Liver (tissue), 9 donors: ENCODE data around the gene PRKAR1B. TPM values are rescaled to one million over a fixed set of nuclear protein-coding genes. Genes with fewer than 3 reads are reported as not detected.

ENCODE experiments used
- DNase-seq: peaks from one replicate; pipeline ENCODE4 v3.0.0-alpha.2; 2017; ENCODE audit warnings: low spot score
- H3K27ac ChIP-seq, 2 donors: one replicate each; pipeline ENCODE4 v1.7.0; 2013; ENCODE audit warnings: inconsistent platforms in 2 of 2, low read length in 2 of 2, control low read depth in 1 of 2, low read depth in 1 of 2, mild to moderate bottlenecking in 1 of 2
- H3K27me3 ChIP-seq, 4 donors: one replicate each; pipeline versions ENCODE4 v1.6.1 to v1.7.0; 2013; ENCODE audit warnings: low read length in 3 of 4, inconsistent platforms in 1 of 4, mild to moderate bottlenecking in 1 of 4, moderate library complexity in 1 of 4; ENCODE audit not compliant: control insufficient read depth in 4 of 4, insufficient read depth in 4 of 4
- H3K36me3 ChIP-seq, 4 donors: one replicate each; pipeline versions ENCODE4 v1.6.1 to v1.7.0; 2013; ENCODE audit warnings: low read length in 3 of 4, mild to moderate bottlenecking in 3 of 4, low read depth in 1 of 4, moderate library complexity in 1 of 4; ENCODE audit not compliant: control insufficient read depth in 4 of 4, insufficient read depth in 3 of 4
- H3K4me1 ChIP-seq, 4 donors: one replicate each; pipeline versions ENCODE4 v1.6.1 to v1.7.0; 2013; ENCODE audit warnings: low read length in 3 of 4, mild to moderate bottlenecking in 3 of 4, moderate library complexity in 1 of 4; ENCODE audit not compliant: control insufficient read depth in 4 of 4, insufficient read depth in 4 of 4
- H3K4me3 ChIP-seq, 3 donors: one replicate each; pipeline versions ENCODE4 v1.6.1 to v1.7.0; 2013; ENCODE audit warnings: low read length in 3 of 3, control low read depth in 1 of 3, low read depth in 1 of 3, mild to moderate bottlenecking in 1 of 3
- H3K9ac ChIP-seq, 2 donors: one replicate each; pipeline ENCODE4 v1.7.0; 2013; ENCODE audit warnings: low read length in 2 of 2, mild to moderate bottlenecking in 2 of 2, moderate library complexity in 2 of 2, control low read depth in 1 of 2, low read depth in 1 of 2
- H3K9me3 ChIP-seq, 4 donors: one replicate each; pipeline versions ENCODE4 v1.6.1 to v1.7.0; 2013; ENCODE audit warnings: low read length in 3 of 4; ENCODE audit not compliant: control insufficient read depth in 4 of 4
- EGR1 ChIP-seq, 2 donors: IDR thresholded peaks; 2 replicates each; pipeline ENCODE4 v1.6.1; 2016 to 2018; ENCODE audit warnings: antibody characterized with exemption in 2 of 2, low read depth in 2 of 2
- FOXA1 ChIP-seq: IDR thresholded peaks from 2 replicates; pipeline ENCODE4 v1.6.1; 2016; ENCODE audit warnings: antibody characterized with exemption
- FOXA2 ChIP-seq: IDR thresholded peaks from 2 replicates; pipeline ENCODE4 v1.6.1; 2016; ENCODE audit warnings: antibody characterized with exemption
- GABPA ChIP-seq, 2 donors: IDR thresholded peaks in 1 of 2; conservative IDR thresholded peaks in 1 of 2; 2 replicates each; pipeline ENCODE4 v1.6.1; 2016; ENCODE audit warnings: antibody characterized with exemption in 2 of 2, mild to moderate bottlenecking in 1 of 2, moderate library complexity in 1 of 2
- HNF4A ChIP-seq, 2 donors: conservative IDR thresholded peaks; 2 replicates each; pipeline ENCODE4 v1.6.1; 2016; ENCODE audit warnings: antibody characterized with exemption in 2 of 2, mild to moderate bottlenecking in 2 of 2
- HNF4G ChIP-seq: IDR thresholded peaks from 2 replicates; pipeline ENCODE4 v1.6.1; 2016; ENCODE audit warnings: antibody characterized with exemption
- JUND ChIP-seq, 2 donors: IDR thresholded peaks; 2 replicates each; pipeline ENCODE4 v1.6.1; 2016; ENCODE audit warnings: antibody characterized with exemption in 2 of 2
- NR2F2 ChIP-seq: IDR thresholded peaks from 2 replicates; pipeline ENCODE4 v1.6.1; 2016; ENCODE audit warnings: antibody characterized with exemption
- RAD21 ChIP-seq, 2 donors: IDR thresholded peaks; 2 replicates each; pipeline ENCODE4 v1.6.1; 2016; ENCODE audit warnings: antibody characterized with exemption in 2 of 2, mild to moderate bottlenecking in 2 of 2
- RXRA ChIP-seq, 2 donors: IDR thresholded peaks; 2 replicates each; pipeline ENCODE4 v1.6.1; 2017 to 2018; ENCODE audit warnings: antibody characterized with exemption in 2 of 2, mild to moderate bottlenecking in 1 of 2
- SP1 ChIP-seq: IDR thresholded peaks from 2 replicates; pipeline ENCODE4 v1.6.1; 2018; ENCODE audit warnings: antibody characterized with exemption, mild to moderate bottlenecking
- TAF1 ChIP-seq: conservative IDR thresholded peaks from 2 replicates; pipeline ENCODE4 v1.6.1; 2016; ENCODE audit warnings: antibody characterized with exemption, mild to moderate bottlenecking
- YY1 ChIP-seq: IDR thresholded peaks from 2 replicates; pipeline ENCODE4 v1.6.1; 2016; ENCODE audit warnings: antibody characterized with exemption, mild to moderate bottlenecking
- WGBS: extraction: QIAGEN DNeasy Blood & Tissue Kit; methylation state at CpG from one replicate; pipeline ENCODE4 v1.1.7; 2013; 5-methylcytosine and 5-hydroxymethylcytosine counted together
- polyA plus RNA-seq, 2 donors: library from polyadenylated mRNA; stranded (reverse) in 1 of 2; unstranded in 1 of 2; fragments of 200-250 nt in 1 of 2; fragments of >200 nt in 1 of 2; fragmentation: Nextera tagmentation in 1 of 2; extraction: Ambion mirVana in 1 of 2; gene quantifications; one replicate each; pipeline versions ENCODE4 v1.2.1 to v1.2.3, GENCODE V29; 2013 to 2015
- total RNA-seq, 2 donors: library from RNA; depleted of rRNA; stranded (reverse); fragments of >200 nt; gene quantifications; one replicate each; pipeline ENCODE4 v1.2.3, GENCODE V29; 2014
- TF ChIP-seq, protein P1 (sequence below): IDR thresholded peaks from 2 replicates; pipeline ENCODE4 v1.6.1; 2016; ENCODE audit warnings: antibody characterized with exemption, mild to moderate bottlenecking
- TF ChIP-seq, protein P2 (sequence below): IDR thresholded peaks from 2 replicates; pipeline ENCODE4 v1.6.1; 2016; ENCODE audit warnings: antibody characterized with exemption
- TF ChIP-seq, protein P3 (sequence below): fragments of 150-350 bp; IDR thresholded peaks from 2 replicates; pipeline ENCODE4 v1.5.1; 2017; ENCODE audit warnings: improper control_type of control experiment, low read depth, low read length; ENCODE audit not compliant: missing input control
- TF ChIP-seq, protein P4 (sequence below): IDR thresholded peaks from 2 replicates; pipeline ENCODE4 v1.6.1; 2016; ENCODE audit warnings: antibody characterized with exemption
- TF ChIP-seq, protein P5 (sequence below): IDR thresholded peaks from 2 replicates; pipeline ENCODE4 v1.6.1; 2016; ENCODE audit warnings: antibody characterized with exemption
- donor health status: healthy.
- donor health status: healthy.
- donor health status: healthy.
- donor health status: healthy.
- donor health status: healthy.

The PRKAR1B gene
- total and polyA plus RNA-seq, 4 donors: 11.1 to 14.4 (median 12.4) TPM

DNA sequence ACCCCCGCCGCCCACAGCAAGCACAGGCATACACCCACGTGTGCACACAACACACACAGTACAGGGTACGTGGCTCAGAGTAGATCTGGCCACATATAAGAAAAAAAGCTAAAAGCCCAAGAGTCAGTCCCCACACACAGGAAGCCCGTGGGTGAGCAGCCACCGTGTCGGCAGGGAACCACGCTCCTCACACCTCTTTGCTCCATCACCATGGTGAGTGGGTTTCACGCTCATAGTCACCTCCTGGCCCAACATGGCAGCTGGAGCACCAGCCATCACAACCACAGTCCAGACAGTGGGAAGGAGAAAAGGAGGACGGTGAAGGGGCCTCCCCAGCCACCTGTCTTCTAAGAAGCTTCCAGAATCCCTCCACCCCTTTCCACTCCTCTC is 131.5 kb downstream of the PRKAR1B start:
- Histone ChIP-seq H3K9me3 (no peaks in the 10 kb centered on the region), H3K4me1 (no peaks in the 10 kb centered on the region), H3K9ac (no peak overlapping the region), H3K27me3 (no peaks in the 10 kb centered on the region), H3K36me3 (no peaks in the 10 kb centered on the region), H3K4me3 (no peak overlapping the region), H3K27ac (no peak overlapping the region)
- 93% methylated on average over 10 of the region's 10 CpGs for WGBS
- no peak for DNase-seq
- TF ChIP-seq RAD21 (IDR thresholded peaks at IDR 0.05): no peak
- TF ChIP-seq, protein P1, sequence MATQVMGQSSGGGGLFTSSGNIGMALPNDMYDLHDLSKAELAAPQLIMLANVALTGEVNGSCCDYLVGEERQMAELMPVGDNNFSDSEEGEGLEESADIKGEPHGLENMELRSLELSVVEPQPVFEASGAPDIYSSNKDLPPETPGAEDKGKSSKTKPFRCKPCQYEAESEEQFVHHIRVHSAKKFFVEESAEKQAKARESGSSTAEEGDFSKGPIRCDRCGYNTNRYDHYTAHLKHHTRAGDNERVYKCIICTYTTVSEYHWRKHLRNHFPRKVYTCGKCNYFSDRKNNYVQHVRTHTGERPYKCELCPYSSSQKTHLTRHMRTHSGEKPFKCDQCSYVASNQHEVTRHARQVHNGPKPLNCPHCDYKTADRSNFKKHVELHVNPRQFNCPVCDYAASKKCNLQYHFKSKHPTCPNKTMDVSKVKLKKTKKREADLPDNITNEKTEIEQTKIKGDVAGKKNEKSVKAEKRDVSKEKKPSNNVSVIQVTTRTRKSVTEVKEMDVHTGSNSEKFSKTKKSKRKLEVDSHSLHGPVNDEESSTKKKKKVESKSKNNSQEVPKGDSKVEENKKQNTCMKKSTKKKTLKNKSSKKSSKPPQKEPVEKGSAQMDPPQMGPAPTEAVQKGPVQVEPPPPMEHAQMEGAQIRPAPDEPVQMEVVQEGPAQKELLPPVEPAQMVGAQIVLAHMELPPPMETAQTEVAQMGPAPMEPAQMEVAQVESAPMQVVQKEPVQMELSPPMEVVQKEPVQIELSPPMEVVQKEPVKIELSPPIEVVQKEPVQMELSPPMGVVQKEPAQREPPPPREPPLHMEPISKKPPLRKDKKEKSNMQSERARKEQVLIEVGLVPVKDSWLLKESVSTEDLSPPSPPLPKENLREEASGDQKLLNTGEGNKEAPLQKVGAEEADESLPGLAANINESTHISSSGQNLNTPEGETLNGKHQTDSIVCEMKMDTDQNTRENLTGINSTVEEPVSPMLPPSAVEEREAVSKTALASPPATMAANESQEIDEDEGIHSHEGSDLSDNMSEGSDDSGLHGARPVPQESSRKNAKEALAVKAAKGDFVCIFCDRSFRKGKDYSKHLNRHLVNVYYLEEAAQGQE: no peak
- TF ChIP-seq, protein P2, sequence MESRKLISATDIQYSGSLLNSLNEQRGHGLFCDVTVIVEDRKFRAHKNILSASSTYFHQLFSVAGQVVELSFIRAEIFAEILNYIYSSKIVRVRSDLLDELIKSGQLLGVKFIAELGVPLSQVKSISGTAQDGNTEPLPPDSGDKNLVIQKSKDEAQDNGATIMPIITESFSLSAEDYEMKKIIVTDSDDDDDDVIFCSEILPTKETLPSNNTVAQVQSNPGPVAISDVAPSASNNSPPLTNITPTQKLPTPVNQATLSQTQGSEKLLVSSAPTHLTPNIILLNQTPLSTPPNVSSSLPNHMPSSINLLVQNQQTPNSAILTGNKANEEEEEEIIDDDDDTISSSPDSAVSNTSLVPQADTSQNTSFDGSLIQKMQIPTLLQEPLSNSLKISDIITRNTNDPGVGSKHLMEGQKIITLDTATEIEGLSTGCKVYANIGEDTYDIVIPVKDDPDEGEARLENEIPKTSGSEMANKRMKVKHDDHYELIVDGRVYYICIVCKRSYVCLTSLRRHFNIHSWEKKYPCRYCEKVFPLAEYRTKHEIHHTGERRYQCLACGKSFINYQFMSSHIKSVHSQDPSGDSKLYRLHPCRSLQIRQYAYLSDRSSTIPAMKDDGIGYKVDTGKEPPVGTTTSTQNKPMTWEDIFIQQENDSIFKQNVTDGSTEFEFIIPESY: no peak
- no peak for TF ChIP-seq TAF1
- no peak for TF ChIP-seq NR2F2
- TF ChIP-seq HNF4G: no peak
- no peak for TF ChIP-seq SP1
- TF ChIP-seq FOXA2: no peak
- TF ChIP-seq, protein P3, sequence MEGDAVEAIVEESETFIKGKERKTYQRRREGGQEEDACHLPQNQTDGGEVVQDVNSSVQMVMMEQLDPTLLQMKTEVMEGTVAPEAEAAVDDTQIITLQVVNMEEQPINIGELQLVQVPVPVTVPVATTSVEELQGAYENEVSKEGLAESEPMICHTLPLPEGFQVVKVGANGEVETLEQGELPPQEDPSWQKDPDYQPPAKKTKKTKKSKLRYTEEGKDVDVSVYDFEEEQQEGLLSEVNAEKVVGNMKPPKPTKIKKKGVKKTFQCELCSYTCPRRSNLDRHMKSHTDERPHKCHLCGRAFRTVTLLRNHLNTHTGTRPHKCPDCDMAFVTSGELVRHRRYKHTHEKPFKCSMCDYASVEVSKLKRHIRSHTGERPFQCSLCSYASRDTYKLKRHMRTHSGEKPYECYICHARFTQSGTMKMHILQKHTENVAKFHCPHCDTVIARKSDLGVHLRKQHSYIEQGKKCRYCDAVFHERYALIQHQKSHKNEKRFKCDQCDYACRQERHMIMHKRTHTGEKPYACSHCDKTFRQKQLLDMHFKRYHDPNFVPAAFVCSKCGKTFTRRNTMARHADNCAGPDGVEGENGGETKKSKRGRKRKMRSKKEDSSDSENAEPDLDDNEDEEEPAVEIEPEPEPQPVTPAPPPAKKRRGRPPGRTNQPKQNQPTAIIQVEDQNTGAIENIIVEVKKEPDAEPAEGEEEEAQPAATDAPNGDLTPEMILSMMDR: no peak
- TF ChIP-seq YY1: no peak
- TF ChIP-seq JUND (IDR thresholded peaks at IDR 0.05): no peak
- TF ChIP-seq, protein P4, sequence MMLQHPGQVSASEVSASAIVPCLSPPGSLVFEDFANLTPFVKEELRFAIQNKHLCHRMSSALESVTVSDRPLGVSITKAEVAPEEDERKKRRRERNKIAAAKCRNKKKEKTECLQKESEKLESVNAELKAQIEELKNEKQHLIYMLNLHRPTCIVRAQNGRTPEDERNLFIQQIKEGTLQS: no peak
- no peak for TF ChIP-seq RXRA (IDR thresholded peaks at IDR 0.05)
- TF ChIP-seq, protein P5, sequence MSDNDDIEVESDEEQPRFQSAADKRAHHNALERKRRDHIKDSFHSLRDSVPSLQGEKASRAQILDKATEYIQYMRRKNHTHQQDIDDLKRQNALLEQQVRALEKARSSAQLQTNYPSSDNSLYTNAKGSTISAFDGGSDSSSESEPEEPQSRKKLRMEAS: no peak
- TF ChIP-seq GABPA (IDR thresholded peaks at IDR 0.05 in 1 of 2, conservative IDR thresholded peaks at IDR 0.05 in 1 of 2): no peak
- no peak for TF ChIP-seq EGR1 (IDR thresholded peaks at IDR 0.05; ENCODE audit: low read depth in 2 of 2)
- TF ChIP-seq FOXA1: no peak
- no peak for TF ChIP-seq HNF4A (conservative IDR thresholded peaks at IDR 0.05)
